ENCODE data around the gene RAC3. TPM values are rescaled to one million over a fixed set of nuclear protein-coding genes. Genes with fewer than 3 reads are reported as not detected.

The RAC3 gene
- total and polyA plus RNA-seq, 2 of the 8 experiments (the other 6 are each of a cell fraction or from before 2014, with no cell fraction given) = 177 to 299 TPM

- TF ChIP-seq TAF7 (optimal IDR thresholded peaks at IDR 0.05; ENCODE audit: borderline replicate concordance, low read depth, low read length) (no peak), BCL11A (IDR thresholded peaks at IDR 0.05; ENCODE audit: low read depth in 2 of 2, low read length in 2 of 2) (no peak), GTF2F1 (IDR thresholded peaks at IDR 0.05; ENCODE audit: borderline replicate concordance, low read depth, low read length) (no peak), EZH2 (IDR thresholded peaks at IDR 0.05; ENCODE audit: low read depth, low read length, severe bottlenecking) (no peak), SRF (IDR thresholded peaks at IDR 0.05; ENCODE audit: low read depth, low read length) (no peak)
- TF ChIP-seq, protein P1, sequence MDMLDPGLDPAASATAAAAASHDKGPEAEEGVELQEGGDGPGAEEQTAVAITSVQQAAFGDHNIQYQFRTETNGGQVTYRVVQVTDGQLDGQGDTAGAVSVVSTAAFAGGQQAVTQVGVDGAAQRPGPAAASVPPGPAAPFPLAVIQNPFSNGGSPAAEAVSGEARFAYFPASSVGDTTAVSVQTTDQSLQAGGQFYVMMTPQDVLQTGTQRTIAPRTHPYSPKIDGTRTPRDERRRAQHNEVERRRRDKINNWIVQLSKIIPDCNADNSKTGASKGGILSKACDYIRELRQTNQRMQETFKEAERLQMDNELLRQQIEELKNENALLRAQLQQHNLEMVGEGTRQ (IDR thresholded peaks at IDR 0.05; ENCODE audit: low read length) = no peak
Measured at GRCh38 chr17:81999587-81999975, 31.9 kb upstream of the RAC3 start (continued).

Measured in H1 (cell line).